Kasumi-1 (cell line): ENCODE results near the gene GAS6.

Experiments
- DNase-seq, 2 experiments: peaks; one replicate each; lab custom pipeline; 2025; lab: John Stamatoyannopoulos, UW

The GAS6 gene

GRCh38 chr13:113851826-113852535, 11.9 kb downstream of the GAS6 start:
- DNase-seq = no peak

- no peak for DNase-seq
These were observed 12.4 kb downstream of the GAS6 start for GRCh38 chr13:113851480-113851803.

GRCh38 chr13:113850722-113851479, 13.0 kb downstream of the GAS6 start:
- no peak for DNase-seq

GRCh38 chr13:113849981-113850721, 13.7 kb downstream of the GAS6 start:
- no peak for DNase-seq

- no peak for DNase-seq
These were observed 14.3 kb downstream of the GAS6 start for GRCh38 chr13:113849546-113849945.

- DNase-seq = no peak
These were observed 15.2 kb downstream of the GAS6 start for GRCh38 chr13:113848431-113849260.

- DNase-seq = no peak
These were observed 15.9 kb downstream of the GAS6 start for GRCh38 chr13:113848020-113848419.

GRCh38 chr13:113846636-113847318, 17.1 kb downstream of the GAS6 start:
- DNase-seq = no peak

- DNase-seq = no peak
These were observed 17.9 kb downstream of the GAS6 start for GRCh38 chr13:113845723-113846635.

- DNase-seq = no peak
These were observed 18.8 kb downstream of the GAS6 start for GRCh38 chr13:113845055-113845454.

GRCh38 chr13:113843864-113844556, 19.9 kb downstream of the GAS6 start:
- DNase-seq = no peak

- DNase-seq = no peak
These were observed 20.7 kb downstream of the GAS6 start for GRCh38 chr13:113843063-113843654.

- no peak for DNase-seq
These were observed 21.4 kb downstream of the GAS6 start for GRCh38 chr13:113842336-113843062.

GRCh38 chr13:113841353-113841650, 22.6 kb downstream of the GAS6 start:
- DNase-seq = no peak

GRCh38 chr13:113840541-113841352, 23.1 kb downstream of the GAS6 start:
- DNase-seq = no peak

GRCh38 chr13:113839536-113840204, 24.2 kb downstream of the GAS6 start:
- DNase-seq = no peak

- no peak for DNase-seq
These were observed 25.1 kb downstream of the GAS6 start for GRCh38 chr13:113838711-113839201.
